AG09319 (cell line): ENCODE data around the gene IZUMO1.

ENCODE experiments used
- DNase-seq: peaks from one replicate; pipeline ENCODE4 v3.0.0-alpha.2; 2010; ENCODE audit warnings: low read depth; ENCODE audit errors: extremely low read depth
- CTCF ChIP-seq: IDR thresholded peaks from 2 replicates; pipeline ENCODE4 v1.5.1; 2011; ENCODE audit warnings: low read depth, mild to moderate bottlenecking, inconsistent platforms, low read length, moderate library complexity

The IZUMO1 gene

GRCh38 chr19:48740164-48740972 is 6.3 kb downstream of the IZUMO1 start, which contains the start of gene RASIP1:
Gene RASIP1 (minus strand): TSS chr19:48740610. CDS start chr19:48740282, 328 bp downstream.
- TF ChIP-seq CTCF = no peak
- no peak for DNase-seq

GRCh38 chr19:48739404-48740163 is 7.1 kb downstream of the IZUMO1 start:
- no peak for TF ChIP-seq CTCF
- DNase-seq = no peak

- TF ChIP-seq CTCF = no peak; the same call in none of the 2 replicates
- no peak for DNase-seq
Observed at GRCh38 chr19:48738557-48739403, 7.9 kb downstream of the IZUMO1 start.

- TF ChIP-seq CTCF = no peak
- no peak for DNase-seq
Observed at GRCh38 chr19:48737360-48737998, 9.2 kb downstream of the IZUMO1 start.

GRCh38 chr19:48735031-48735615 is 11.6 kb downstream of the IZUMO1 start:
- no peak for TF ChIP-seq CTCF

GRCh38 chr19:48734625-48735024 is 12.1 kb downstream of the IZUMO1 start:
- DNase-seq = no peak

More at GRCh38 chr19:48735031-48735615, 11.6 kb downstream of the IZUMO1 start:
- DNase-seq = no peak

More at GRCh38 chr19:48734625-48735024, 12.1 kb downstream of the IZUMO1 start:
- TF ChIP-seq CTCF = no peak
